ENCODE data around the gene TTC3. TPM values are rescaled to one million over a fixed set of nuclear protein-coding genes. Genes with fewer than 3 reads are reported as not detected.
"Not testable (repeated sequence)": the region's sequence is repeated elsewhere in the genome, so short reads cannot be mapped to it uniquely, and the experiment has no call there.

Gene TTC3
- total RNA-seq, 2 donors from 2014 or later: 63.6 to 111 TPM

DNA sequence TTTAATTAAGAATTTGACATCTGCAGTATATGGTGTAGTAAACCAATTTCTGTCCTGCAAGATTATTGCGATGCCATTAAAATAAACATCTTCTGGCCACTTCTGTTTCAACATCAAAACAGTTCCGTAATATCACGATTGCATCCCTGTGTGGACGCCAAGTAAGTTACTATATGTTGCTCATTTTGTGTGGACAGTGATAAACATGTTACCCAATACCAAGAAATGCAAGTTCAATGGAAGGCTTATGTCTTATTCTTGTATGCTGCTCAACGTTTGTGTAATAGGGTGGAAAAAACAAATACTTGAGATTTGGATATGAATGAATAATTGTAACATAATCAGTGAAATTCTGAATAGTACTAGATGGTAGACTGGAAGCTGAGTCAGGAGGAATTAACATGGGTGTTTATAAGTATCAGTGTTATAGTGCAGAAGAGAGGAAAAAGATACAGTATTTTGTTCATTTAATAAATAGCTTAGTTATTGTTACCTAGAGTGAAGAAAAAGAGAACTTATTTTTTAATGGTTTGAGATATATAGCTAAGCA is 15.2 kb downstream of the TTC3 start:
- no peaks in the 10 kb centered on the region for H3K36me3 ChIP-seq
- no peak overlapping the region for H3K4me3 ChIP-seq
- H3K27ac ChIP-seq: no peak overlapping the region
- TF ChIP-seq, protein P1, sequence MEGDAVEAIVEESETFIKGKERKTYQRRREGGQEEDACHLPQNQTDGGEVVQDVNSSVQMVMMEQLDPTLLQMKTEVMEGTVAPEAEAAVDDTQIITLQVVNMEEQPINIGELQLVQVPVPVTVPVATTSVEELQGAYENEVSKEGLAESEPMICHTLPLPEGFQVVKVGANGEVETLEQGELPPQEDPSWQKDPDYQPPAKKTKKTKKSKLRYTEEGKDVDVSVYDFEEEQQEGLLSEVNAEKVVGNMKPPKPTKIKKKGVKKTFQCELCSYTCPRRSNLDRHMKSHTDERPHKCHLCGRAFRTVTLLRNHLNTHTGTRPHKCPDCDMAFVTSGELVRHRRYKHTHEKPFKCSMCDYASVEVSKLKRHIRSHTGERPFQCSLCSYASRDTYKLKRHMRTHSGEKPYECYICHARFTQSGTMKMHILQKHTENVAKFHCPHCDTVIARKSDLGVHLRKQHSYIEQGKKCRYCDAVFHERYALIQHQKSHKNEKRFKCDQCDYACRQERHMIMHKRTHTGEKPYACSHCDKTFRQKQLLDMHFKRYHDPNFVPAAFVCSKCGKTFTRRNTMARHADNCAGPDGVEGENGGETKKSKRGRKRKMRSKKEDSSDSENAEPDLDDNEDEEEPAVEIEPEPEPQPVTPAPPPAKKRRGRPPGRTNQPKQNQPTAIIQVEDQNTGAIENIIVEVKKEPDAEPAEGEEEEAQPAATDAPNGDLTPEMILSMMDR (IDR thresholded peaks at IDR 0.05): no peak
- H3K27me3 ChIP-seq: no peaks in the 10 kb centered on the region
- H3K9me3 ChIP-seq: no peaks in the 10 kb centered on the region
- no peak for DNase-seq (ENCODE audit: low spot score)
- peaks cover 0 to 5% of the 10 kb centered on the region in 2 donors for H3K4me1 ChIP-seq

DNA sequence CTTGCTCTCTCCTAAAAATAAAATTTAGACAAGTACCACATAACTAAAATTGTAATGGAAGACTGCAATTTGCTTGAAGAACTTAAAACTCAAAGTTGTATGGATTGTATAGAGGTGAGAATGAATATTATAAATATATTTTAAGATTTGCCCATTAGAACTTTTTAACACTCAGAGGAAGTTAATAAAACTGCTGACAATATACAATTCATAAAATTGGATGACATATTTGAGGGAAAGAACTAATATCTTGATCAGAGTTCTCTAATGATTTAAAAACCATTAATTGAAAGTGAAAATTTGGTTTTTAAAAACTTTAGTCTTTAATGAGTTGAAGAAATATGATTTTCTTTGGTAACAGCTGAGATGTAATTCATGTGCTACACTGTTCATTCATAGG is 20.9 kb downstream of the TTC3 start:
- Histone ChIP-seq H3K4me3 (no peak overlapping the region), H3K9me3 (no peaks in the 10 kb centered on the region), H3K4me1 (no peaks in the 10 kb centered on the region), H3K36me3 (peaks cover 33% of the 10 kb centered on the region), H3K27me3 (no peaks in the 10 kb centered on the region), H3K27ac (no peak overlapping the region)
- DNase-seq (ENCODE audit: low spot score): no peak
- TF ChIP-seq, protein P1 (IDR thresholded peaks at IDR 0.05): no peak

DNA sequence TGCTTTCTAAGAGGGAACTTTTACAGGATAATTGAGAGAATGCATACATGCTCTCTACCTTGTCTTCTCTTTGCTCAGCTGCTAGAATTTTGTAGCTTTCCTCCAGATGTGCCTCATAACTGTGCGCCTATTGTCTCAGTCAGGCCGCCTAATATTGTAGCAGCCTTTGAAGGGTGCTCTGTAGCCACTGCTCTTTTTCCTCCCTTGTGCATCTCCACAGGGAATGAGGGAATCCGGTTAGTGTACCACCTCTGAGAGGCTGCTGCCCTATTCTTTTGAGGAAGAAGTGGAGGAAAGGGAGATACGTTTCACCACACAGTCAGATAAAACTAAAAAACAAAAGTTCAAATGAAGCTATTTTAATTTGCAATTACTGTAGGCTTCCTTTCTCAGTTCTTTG is 22.8 kb downstream of the TTC3 start:
- no peak for DNase-seq (ENCODE audit: low spot score)
- TF ChIP-seq, protein P1 (IDR thresholded peaks at IDR 0.05): no peak
- H3K4me3 ChIP-seq: no peak overlapping the region
- peaks cover 33% of the 10 kb centered on the region for H3K36me3 ChIP-seq
- no peaks in the 10 kb centered on the region for H3K9me3 ChIP-seq
- no peak overlapping the region for H3K27ac ChIP-seq
- H3K4me1 ChIP-seq: no peaks in the 10 kb centered on the region
- H3K27me3 ChIP-seq: no peaks in the 10 kb centered on the region

DNA sequence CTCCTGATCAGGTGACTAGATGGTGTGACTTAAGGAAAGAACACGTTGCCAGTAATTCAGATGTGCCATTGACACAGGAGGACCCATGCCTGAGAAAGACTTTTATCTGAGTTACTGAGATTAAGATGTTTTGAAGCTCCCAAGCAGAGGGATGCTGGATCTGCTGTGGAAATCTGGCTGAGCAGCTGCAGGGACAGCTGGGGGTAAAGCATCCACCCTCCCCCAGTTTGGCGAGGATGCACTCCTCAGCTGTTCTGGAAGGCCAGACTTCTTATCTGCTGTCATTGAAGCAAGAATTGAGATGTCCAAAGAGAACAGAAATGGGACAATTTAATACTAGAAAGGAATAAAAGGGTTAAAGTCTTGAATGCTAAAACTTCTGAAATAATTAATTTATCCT is 25.7 kb downstream of the TTC3 start:
- no peaks in the 10 kb centered on the region for H3K27me3 ChIP-seq
- no peaks in the 10 kb centered on the region for H3K4me1 ChIP-seq
- H3K4me3 ChIP-seq: no peak overlapping the region
- DNase-seq (ENCODE audit: low spot score): no peak
- H3K27ac ChIP-seq: no peak overlapping the region
- peaks cover 33% of the 10 kb centered on the region for H3K36me3 ChIP-seq
- TF ChIP-seq, protein P1 (IDR thresholded peaks at IDR 0.05): no peak
- H3K9me3 ChIP-seq: no peaks in the 10 kb centered on the region

DNA sequence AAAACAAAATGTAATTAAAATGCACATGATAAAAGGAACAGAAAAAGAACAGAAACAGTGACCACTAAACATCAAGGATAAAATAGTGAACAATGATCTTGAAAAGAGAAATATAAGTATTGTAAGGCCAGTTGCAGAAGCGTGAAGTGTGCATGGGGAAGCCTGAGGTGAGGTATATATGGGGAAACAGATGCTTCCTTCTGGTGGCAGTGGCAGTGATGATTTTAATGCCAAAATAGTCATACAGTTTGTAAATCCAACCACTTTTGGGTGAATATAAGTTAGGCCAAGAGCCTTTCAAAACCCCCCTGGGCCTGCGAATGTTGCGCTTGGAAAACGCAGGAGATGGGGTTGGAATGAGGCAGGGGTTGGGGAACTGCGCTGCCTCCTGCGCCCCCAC is 27.3 kb downstream of the TTC3 start:
- no peaks in the 10 kb centered on the region for H3K27me3 ChIP-seq
- H3K9me3 ChIP-seq: no peaks in the 10 kb centered on the region
- H3K4me1 ChIP-seq: no peaks in the 10 kb centered on the region
- H3K27ac ChIP-seq: no peak overlapping the region
- TF ChIP-seq, protein P1 (IDR thresholded peaks at IDR 0.05): no peak
- H3K4me3 ChIP-seq: no peak overlapping the region
- H3K36me3 ChIP-seq: peaks cover 33% of the 10 kb centered on the region
- no peak for DNase-seq (ENCODE audit: low spot score)

DNA sequence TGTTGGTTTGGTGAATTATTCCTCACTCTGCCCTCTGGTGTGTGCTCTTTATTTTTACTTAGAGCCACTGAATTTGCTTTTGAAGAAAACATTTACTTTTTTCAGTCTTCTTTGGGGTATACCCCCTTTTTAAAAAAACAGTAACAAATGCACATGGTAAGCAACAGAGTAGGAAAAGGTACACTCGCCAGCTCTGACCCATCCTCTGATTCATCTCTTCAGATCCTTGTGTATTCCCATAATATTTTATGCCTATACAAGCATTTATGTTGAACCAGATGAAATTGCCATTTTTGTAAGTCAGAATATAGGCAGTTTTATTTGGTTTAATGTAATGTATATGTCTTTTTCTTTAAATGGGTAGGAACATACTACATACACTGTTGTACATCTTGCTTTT is 28.3 kb downstream of the TTC3 start:
- Histone ChIP-seq H3K27me3 (no peaks in the 10 kb centered on the region), H3K27ac (no peak overlapping the region), H3K4me1 (no peaks in the 10 kb centered on the region), H3K36me3 (peaks cover 25% of the 10 kb centered on the region), H3K9me3 (no peaks in the 10 kb centered on the region), H3K4me3 (no peak overlapping the region)
- no peak for DNase-seq (ENCODE audit: low spot score)
- TF ChIP-seq, protein P1 (IDR thresholded peaks at IDR 0.05): no peak

DNA sequence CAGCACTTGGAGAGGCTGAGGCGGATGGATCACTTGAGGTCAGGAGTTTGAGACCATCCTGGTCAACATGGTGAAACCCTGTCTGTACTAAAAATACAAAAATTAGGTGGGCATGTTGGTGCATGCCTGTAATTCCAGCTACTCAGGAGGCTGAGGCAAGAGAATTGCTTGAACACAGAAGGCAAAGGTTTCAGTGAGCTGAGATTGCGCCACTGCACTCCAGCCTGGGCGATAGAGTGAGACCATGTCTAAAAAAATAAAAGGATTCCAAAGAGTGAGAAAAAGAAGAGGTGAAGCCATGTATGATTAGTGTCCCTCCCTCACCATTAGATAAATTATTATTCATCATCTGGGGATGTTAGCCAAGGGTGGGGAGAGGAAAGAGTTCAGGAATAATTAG is 29.7 kb downstream of the TTC3 start:
- H3K4me3 ChIP-seq; H3K27me3 ChIP-seq; H3K9me3 ChIP-seq; H3K27ac ChIP-seq; H3K4me1 ChIP-seq; DNase-seq (ENCODE audit: low spot score): not testable (repeated sequence)
- peaks cover 12% of the 10 kb centered on the region for H3K36me3 ChIP-seq
